ENCODE results near the gene ZNHIT1.

DNA sequence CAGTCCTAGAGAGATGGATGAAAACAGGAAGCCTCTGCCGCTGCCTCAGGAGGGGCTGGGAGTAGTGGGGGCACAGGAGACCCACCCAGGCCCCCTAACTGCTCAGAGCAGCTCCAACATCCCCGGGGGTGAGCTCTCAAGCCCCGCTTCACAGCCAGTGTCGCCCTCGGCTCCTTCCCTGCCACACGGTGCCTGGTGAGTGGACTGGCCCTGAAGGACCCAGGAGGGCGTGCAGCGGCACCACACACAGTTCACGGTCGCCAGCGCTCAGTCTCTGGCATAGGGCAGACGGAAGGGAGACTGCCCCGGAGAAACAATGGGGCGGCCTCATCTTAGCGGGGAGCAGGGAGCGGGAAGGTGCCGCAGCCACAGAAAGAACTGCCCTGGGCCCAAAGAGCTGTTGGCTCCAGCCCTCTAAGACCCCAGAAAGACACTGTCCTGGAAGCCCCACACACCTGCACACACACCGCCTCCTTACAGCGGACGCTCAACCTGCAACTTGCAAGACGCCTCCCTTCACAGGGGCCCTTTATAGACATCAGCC is 18.4 kb downstream of the ZNHIT1 start:
- TF ChIP-seq POLR2A (IDR thresholded peaks at IDR 0.05) (no peak), EP300 (IDR thresholded peaks at IDR 0.05) (no peak), POLR2AphosphoS5 (IDR thresholded peaks at IDR 0.05) (no peak)
- TF ChIP-seq, protein P1, sequence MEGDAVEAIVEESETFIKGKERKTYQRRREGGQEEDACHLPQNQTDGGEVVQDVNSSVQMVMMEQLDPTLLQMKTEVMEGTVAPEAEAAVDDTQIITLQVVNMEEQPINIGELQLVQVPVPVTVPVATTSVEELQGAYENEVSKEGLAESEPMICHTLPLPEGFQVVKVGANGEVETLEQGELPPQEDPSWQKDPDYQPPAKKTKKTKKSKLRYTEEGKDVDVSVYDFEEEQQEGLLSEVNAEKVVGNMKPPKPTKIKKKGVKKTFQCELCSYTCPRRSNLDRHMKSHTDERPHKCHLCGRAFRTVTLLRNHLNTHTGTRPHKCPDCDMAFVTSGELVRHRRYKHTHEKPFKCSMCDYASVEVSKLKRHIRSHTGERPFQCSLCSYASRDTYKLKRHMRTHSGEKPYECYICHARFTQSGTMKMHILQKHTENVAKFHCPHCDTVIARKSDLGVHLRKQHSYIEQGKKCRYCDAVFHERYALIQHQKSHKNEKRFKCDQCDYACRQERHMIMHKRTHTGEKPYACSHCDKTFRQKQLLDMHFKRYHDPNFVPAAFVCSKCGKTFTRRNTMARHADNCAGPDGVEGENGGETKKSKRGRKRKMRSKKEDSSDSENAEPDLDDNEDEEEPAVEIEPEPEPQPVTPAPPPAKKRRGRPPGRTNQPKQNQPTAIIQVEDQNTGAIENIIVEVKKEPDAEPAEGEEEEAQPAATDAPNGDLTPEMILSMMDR (IDR thresholded peaks at IDR 0.05): no peak

Measured in gastroesophageal sphincter (tissue), 3 donors.